Subcutaneous adipose tissue (tissue), 4 donors: ENCODE data around the gene DNAH10. TPM values are rescaled to one million over a fixed set of nuclear protein-coding genes. Genes with fewer than 3 reads are reported as not detected.

Experiments used
- total RNA-seq, 4 donors: library from RNA; depleted of rRNA; stranded (reverse); fragments of >200 nt; gene quantifications; one replicate each; pipeline ENCODE4 v1.1.0, GENCODE V29; 2016
- TF ChIP-seq, protein P1 (sequence below): fragments of 450-650 bp; IDR thresholded peaks from one replicate; pipeline ENCODE4 v1.5.1; 2016; ENCODE audit warnings: low read depth, mild to moderate bottlenecking, control low read depth, antibody characterized with exemption, moderate library complexity

The DNAH10 gene
- total RNA-seq, 4 donors from 2014 or later, result under 0.01 to 0.19 (median 0.08) TPM

DNA sequence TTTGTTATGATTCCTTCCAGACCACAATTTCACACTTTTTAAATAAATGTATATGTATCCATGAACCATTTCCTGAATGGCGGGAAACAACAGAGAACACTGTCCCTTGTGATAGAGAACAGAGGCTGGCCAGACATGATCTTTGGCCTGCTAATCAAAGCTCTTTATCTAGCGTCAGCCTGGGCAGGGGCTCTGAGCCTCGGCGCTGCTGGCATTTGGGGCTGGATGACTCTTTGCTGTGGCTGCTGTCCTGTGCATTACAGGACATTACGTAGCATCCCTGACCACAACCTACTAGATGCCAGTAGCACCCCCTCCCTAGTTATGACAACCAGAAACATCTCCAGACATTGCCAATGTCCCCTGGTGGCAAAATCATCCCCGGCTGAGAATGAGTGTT, 77.7 kb downstream of the DNAH10 start:
- TF ChIP-seq, protein P1, sequence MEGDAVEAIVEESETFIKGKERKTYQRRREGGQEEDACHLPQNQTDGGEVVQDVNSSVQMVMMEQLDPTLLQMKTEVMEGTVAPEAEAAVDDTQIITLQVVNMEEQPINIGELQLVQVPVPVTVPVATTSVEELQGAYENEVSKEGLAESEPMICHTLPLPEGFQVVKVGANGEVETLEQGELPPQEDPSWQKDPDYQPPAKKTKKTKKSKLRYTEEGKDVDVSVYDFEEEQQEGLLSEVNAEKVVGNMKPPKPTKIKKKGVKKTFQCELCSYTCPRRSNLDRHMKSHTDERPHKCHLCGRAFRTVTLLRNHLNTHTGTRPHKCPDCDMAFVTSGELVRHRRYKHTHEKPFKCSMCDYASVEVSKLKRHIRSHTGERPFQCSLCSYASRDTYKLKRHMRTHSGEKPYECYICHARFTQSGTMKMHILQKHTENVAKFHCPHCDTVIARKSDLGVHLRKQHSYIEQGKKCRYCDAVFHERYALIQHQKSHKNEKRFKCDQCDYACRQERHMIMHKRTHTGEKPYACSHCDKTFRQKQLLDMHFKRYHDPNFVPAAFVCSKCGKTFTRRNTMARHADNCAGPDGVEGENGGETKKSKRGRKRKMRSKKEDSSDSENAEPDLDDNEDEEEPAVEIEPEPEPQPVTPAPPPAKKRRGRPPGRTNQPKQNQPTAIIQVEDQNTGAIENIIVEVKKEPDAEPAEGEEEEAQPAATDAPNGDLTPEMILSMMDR, result no peak

DNA sequence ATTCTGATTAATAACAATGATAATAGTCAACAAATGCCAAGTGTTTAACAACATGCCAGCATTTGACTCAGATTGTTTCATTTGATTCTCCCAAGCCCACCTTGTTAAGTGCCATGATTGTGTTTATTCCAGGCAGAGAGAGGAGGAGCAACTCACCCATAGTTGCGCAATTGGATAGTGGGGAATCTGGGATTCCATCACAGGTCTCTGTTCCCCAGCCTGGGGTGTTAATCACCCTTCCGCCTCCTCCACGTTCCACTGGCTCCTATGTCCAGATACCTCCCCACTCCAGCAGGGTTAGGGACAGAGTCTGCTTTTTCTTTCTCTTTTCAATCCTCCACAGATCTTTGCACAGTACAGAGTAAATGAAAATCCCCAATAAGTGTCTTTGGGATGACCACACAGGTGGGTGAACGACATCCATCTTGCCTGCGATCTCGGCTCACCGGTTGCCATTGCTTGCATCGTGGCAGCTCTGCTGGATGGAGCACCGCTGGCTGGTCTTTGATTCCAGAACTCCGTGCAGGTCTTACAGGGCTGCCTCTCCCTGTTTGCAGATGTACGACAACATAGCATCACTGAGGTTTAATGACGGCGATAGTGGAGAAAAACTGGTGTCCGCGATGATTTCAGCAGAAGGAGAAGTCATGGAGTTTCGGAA, 78.8 kb downstream of the DNAH10 start:
- TF ChIP-seq, protein P1, result no peak

DNA sequence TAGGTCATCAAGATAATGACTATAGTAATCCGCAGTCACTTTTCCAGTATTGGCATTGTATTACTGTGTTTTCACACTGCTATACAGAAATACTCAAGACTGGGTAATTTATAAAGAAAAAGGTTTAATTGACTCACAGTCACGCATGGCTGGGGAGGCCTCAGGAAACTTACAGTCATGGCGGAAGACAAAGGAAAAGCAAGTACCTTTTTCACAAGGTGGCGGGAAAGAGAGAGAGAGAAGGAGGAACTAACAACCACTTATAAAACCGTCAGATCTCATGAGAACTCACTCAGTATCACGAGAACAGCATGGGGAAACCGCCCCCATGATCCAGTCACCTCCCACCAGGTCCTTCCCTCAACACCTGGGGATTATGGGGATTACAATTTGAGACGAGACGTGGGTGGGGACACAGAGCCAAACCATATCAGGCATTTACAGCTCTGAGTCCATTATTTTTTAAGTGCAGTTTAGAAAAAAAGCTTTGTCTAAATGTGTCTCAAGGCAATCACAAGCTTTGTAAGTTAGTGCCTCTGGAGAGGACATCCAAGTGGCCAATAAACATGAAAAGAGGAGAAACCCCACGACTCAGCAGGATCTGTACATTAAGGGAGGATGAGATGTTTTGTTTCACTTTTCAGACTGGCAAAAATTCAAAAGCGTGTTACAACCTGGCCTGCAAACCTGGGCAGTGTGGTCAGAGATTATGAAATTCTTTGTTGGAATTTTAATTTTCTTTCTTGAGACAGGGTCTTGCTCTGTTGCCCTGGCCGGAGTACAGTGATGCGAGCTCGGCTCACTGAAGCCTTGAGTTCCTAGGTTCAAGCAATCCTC, 82.0 kb downstream of the DNAH10 start:
- TF ChIP-seq, protein P1, result no peak

DNA sequence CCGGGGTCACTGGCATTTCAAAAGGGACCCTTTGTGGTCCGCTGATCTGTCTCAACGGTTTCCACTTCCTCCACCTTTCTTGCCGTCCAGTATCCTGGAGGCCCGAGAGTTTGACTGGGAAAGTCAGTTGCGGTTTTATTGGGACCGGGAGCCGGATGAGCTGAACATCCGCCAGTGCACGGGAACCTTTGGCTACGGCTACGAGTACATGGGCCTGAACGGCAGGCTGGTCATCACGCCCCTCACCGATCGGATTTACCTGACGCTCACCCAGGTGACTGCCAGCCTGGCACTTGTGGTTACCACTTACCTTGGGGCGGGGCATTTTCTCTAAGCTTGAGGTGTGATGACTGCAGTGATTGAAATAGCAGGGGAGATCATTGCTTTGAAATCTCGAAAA, 83.8 kb downstream of the DNAH10 start:
- TF ChIP-seq, protein P1, result no peak

DNA sequence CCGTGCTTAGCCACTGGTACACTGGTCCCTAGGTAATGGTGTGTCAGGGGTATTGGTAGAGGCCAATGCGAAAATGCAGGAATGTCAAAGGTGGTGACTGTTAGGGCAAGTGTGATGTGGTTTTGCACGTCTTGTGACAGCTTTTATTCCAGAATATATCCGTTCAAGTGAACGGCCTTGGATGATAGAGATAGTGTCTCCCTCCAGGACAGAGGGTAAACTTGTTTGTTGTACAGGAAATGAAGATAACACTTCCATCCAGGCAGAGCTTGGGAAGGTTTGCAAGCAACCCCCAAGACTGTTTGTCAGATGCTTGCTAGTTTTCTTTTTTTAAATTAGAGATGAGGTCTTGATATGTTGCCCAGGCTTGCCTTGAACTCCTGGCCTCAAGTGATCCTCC, 84.2 kb downstream of the DNAH10 start:
- TF ChIP-seq, protein P1, result no peak

DNA sequence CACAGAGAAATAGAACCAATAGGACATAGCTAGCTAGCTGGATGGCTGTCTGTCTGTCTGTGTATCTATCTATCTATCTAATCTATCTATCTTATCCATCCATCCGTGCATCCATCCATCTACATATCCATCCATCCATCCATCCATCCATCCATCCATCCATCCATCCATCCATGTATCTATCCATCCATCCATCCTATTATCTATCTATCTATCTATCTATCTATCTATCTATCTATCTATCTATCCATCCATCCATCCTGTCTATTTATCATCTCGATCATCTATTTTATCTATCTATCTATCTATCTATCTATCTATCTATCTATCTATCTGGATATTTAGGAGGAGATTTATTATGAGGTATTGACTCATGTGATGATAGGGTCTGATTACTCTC, 84.9 kb downstream of the DNAH10 start:
- TF ChIP-seq, protein P1, result no peak

DNA sequence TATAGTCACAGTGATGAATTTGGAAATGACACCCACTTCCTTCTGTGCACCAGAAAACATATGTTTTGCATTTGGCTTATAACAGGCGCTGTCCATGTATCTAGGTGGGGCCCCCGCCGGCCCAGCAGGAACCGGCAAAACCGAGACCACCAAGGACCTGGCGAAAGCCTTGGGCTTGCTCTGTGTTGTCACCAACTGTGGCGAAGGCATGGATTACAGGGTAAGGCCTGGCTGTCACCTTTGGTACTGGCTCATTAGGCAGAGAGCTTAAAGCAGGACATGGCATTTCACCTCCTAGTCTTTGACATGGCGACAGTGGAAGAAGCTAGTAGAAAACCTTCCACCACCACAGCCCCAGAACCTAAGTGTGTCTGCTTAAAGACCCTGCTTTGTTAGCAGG, 85.8 kb downstream of the DNAH10 start:
- TF ChIP-seq, protein P1, result no peak
